Stomach (tissue), 9 donors: ENCODE results near the gene MGAT4A. TPM values are rescaled to one million over a fixed set of nuclear protein-coding genes. Genes with fewer than 3 reads are reported as not detected.

Experiments used
- DNase-seq, 2 donors: peaks; one replicate each; pipeline versions ENCODE4 v3.0.0 to v3.0.0-alpha.2; 2013 to 2019
- H3K27ac ChIP-seq, 5 donors: fragments of 200-600 bp in 4 of 5; sonication (generic) in 4 of 5; one replicate each; pipeline ENCODE4 v1.5.1; 2013 to 2019; ENCODE audit warnings: mild to moderate bottlenecking in 1 of 5, moderate library complexity in 1 of 5
- H3K27me3 ChIP-seq, 3 donors: fragments of 200-600 bp; sonication (generic); one replicate each; pipeline ENCODE4 v1.5.1; 2017 to 2019; ENCODE audit warnings: mixed run types in 1 of 3
- H3K36me3 ChIP-seq, 4 donors: fragments of 200-600 bp; sonication (generic); 1 replicate in 3 of 4; 2 replicates in 1 of 4; pipeline ENCODE4 v1.5.1; 2016 to 2019
- H3K4me1 ChIP-seq, 4 donors: fragments of 200-600 bp; sonication (generic); one replicate each; pipeline ENCODE4 v1.5.1; 2016 to 2019
- H3K4me3 ChIP-seq, 4 donors: fragments of 200-600 bp; sonication (generic) in 3 of 4; one replicate each; pipeline ENCODE4 v1.5.1; 2016 to 2019; ENCODE audit warnings: mild to moderate bottlenecking in 1 of 4
- H3K9me3 ChIP-seq, 4 donors: fragments of 200-600 bp; sonication (generic); one replicate each; pipeline ENCODE4 v1.5.1; 2016 to 2019
- EP300 ChIP-seq: sonication (generic); formaldehyde crosslinking; IDR thresholded peaks from one replicate; pipeline ENCODE4 v1.6.1; 2017; ENCODE audit warnings: antibody characterized with exemption
- POLR2AphosphoS5 ChIP-seq, 3 donors: sonication (generic); formaldehyde crosslinking; IDR thresholded peaks; one replicate each; pipeline ENCODE4 v1.6.1; 2016; ENCODE audit warnings: antibody characterized with exemption in 3 of 3
- WGBS, 5 donors: extraction: QIAGEN DNeasy Blood & Tissue Kit in 3 of 5; methylation state at CpG; one replicate each; pipeline versions ENCODE4 v1.1.5 to v1.1.7; 2013 to 2018; 5-methylcytosine and 5-hydroxymethylcytosine counted together
- intact Hi-C: fragments of 100-400 bp; cut with DNase I; formaldehyde crosslinking; loops from one replicate; pipeline ENCODE4 v1.15.1; 2023; ENCODE audit warnings: low total_unique reads
- polyA plus RNA-seq, 3 donors: library from polyadenylated mRNA; stranded (reverse); fragments of 200-250 nt; gene quantifications; one replicate each; pipeline ENCODE4 v1.2.3, GENCODE V29; 2013
- total RNA-seq, 5 donors: library from RNA; depleted of rRNA; stranded (reverse); fragments of >200 nt; gene quantifications; one replicate each; pipeline versions ENCODE4 v1.1.0 to v1.2.3, GENCODE V29; 2014 to 2016
- TF ChIP-seq, protein P1 (sequence below), 7 experiments: fragments of 450-650 bp in 4 of 7; fragments of 200-600 bp in 3 of 7; sonication (generic) in 3 of 7; IDR thresholded peaks; one replicate each; pipeline ENCODE4 v1.5.1; 2016 to 2019; ENCODE audit warnings: antibody characterized with exemption in 7 of 7, control low read depth in 2 of 7, mild to moderate bottlenecking in 1 of 7
- donor health status: healthy with polysubstance abuse.
- donor health status: Bipolar disorder and iron deficiency.
- donor health status: healthy.

MGAT4A gene
- total and polyA plus RNA-seq, 8 donors, result 4.8 to 81.1 (median 11.8) TPM

DNA sequence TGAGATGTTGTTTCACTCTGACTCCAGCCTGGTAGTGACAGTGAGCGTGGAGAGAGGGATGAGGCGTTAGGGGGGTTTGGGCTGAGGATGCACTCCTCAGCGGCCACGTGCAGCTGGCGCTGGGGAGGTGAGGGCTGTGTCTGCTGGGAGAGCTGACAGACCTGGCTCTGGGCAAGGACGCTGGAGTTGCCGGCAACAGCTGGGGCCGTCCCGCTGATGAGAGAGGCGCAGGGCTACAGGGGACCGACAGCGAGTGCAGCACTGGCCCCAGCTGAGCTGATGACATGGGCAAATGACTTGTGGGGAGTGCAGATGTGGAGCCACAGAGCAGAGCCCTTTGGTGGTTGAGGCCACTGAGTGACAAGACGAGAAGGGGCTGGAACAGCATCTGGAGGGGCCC, 161.0 kb downstream of the MGAT4A start:
- no peak overlapping the region for H3K4me3 ChIP-seq
- peaks cover 25 to 100% (median 100%) of the 10 kb centered on the region in 4 donors for H3K36me3 ChIP-seq
- intact Hi-C loops, result no loop called here
- H3K4me1 ChIP-seq, result no peaks in the 10 kb centered on the region
- TF ChIP-seq EP300 (no peak), POLR2AphosphoS5 (IDR thresholded peaks at IDR 0.05) (no peak)
- DNase-seq, result no peak
- H3K9me3 ChIP-seq, result no peaks in the 10 kb centered on the region
- no peaks in the 10 kb centered on the region for H3K27me3 ChIP-seq
- 94 to 98% (median 97%) methylated on average over 13 of the region's 13 CpGs for WGBS, 5 donors
- no peak overlapping the region for H3K27ac ChIP-seq

DNA sequence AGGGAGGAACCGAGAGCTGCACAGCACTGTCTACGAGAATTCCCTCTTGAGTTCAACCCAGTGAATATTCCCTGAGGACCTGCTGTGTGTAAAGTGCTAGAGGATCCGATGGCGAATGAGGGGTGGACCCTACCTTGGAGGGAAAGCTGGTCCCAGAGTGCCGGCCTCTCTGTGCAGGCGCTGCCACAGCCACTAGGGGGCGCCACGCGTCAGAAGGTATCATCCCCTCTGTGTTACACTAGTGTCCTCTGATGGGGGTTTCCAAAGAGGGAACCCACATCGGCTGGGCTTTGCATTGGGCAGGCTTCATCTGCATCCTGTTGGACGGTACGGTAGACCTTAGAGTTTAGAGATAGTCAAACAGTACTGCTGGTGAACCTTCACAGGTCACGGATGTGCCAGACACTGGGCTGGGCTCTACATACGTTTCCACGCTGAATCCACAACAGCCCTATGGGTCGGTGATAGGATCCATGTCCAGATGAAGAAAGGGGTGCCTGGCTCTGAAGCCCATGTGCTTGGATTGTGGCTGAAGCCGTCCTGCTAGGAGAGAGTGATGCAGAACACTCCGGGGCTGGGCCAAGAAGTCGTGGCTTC, 161.6 kb downstream of the MGAT4A start:
- no peaks in the 10 kb centered on the region for H3K27me3 ChIP-seq
- no peaks in the 10 kb centered on the region for H3K9me3 ChIP-seq
- peaks cover 32 to 100% (median 100%) of the 10 kb centered on the region in 4 donors for H3K36me3 ChIP-seq
- no peak overlapping the region for H3K4me3 ChIP-seq
- TF ChIP-seq, protein P1, sequence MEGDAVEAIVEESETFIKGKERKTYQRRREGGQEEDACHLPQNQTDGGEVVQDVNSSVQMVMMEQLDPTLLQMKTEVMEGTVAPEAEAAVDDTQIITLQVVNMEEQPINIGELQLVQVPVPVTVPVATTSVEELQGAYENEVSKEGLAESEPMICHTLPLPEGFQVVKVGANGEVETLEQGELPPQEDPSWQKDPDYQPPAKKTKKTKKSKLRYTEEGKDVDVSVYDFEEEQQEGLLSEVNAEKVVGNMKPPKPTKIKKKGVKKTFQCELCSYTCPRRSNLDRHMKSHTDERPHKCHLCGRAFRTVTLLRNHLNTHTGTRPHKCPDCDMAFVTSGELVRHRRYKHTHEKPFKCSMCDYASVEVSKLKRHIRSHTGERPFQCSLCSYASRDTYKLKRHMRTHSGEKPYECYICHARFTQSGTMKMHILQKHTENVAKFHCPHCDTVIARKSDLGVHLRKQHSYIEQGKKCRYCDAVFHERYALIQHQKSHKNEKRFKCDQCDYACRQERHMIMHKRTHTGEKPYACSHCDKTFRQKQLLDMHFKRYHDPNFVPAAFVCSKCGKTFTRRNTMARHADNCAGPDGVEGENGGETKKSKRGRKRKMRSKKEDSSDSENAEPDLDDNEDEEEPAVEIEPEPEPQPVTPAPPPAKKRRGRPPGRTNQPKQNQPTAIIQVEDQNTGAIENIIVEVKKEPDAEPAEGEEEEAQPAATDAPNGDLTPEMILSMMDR (IDR thresholded peaks at IDR 0.05), result peak in 5 of 7 experiments; percentile 24 to 81 (median 77)
- TF ChIP-seq POLR2AphosphoS5 (IDR thresholded peaks at IDR 0.05), result no peak
- peak; percentile 57 to 58 for DNase-seq
- WGBS, 5 donors, result 65 to 80% (median 69%) methylated on average over 16 to 19 of the region's 19 CpGs
- intact Hi-C loops, result no loop called here
- H3K27ac ChIP-seq, result no peak overlapping the region
- H3K4me1 ChIP-seq, result no peaks in the 10 kb centered on the region

Other genes with a start within 250 kb of the MGAT4A start
- 10 to 100 TPM in 4 of 5 donors, 1 to 10 TPM in 1; 1.2 to 60.6 (median 36.5) TPM for gene COA5, start 122.6 kb downstream of the MGAT4A start, total RNA-seq
- gene COA5, start 122.6 kb downstream of the MGAT4A start, polyA plus RNA-seq, result 10 to 100 TPM; 28.9 to 46.7 (median 32.7) TPM
- gene UNC50, start 122.5 kb downstream of the MGAT4A start, total RNA-seq, result 10 to 100 TPM; 10.3 to 71.4 (median 41.3) TPM
- gene UNC50, start 122.5 kb downstream of the MGAT4A start, polyA plus RNA-seq, result 10 to 100 TPM; 16.6 to 34.5 (median 20.7) TPM
- 100 to 1,000 TPM in 1 of 5 donors, 10 to 100 TPM in 2, 1 to 10 TPM in 2; 6.2 to 205 (median 24.3) TPM for gene CRACDL, start 205.1 kb upstream of the MGAT4A start, total RNA-seq
- gene CRACDL, start 205.1 kb upstream of the MGAT4A start, polyA plus RNA-seq, result 1 to 10 TPM; 5.4 to 5.8 (median 5.5) TPM